ENCODE data around the gene SAMD4A. TPM values are rescaled to one million over a fixed set of nuclear protein-coding genes. Genes with fewer than 3 reads are reported as not detected.
A peak's percentile ranks its signal among the peaks of the same experiment; 100 is the strongest.

The SAMD4A gene
- total RNA-seq, 1 experiment from 2014 or later: 9.6 TPM

GRCh38 chr14:54803396-54803795, 236.5 kb downstream of the SAMD4A start:
- no peak overlapping the region for H3K4me3 Mint-ChIP-seq

More at GRCh38 chr14:54803396-54803795, 236.5 kb downstream of the SAMD4A start:
- Histone ChIP-seq H2BK15ac (ENCODE audit: low read depth, low read length) (no peak overlapping the region), H2BK120ac (ENCODE audit: low read depth, low read length, poor library complexity, severe bottlenecking) (no peak overlapping the region), H4K91ac (ENCODE audit: insufficient read length, low read depth, low read length) (no peak overlapping the region), H2BK20ac (ENCODE audit: low read depth, low read length, poor library complexity, severe bottlenecking) (no peak overlapping the region), H2BK12ac (ENCODE audit: insufficient read length, low read depth, low read length) (no peak overlapping the region), H3K4me1 (ENCODE audit: insufficient read depth, low read length) (peaks cover 2% of the 10 kb centered on the region; the same call in 1 of the 2 replicates), H2AK5ac (ENCODE audit: insufficient read length, low read length) (no peak overlapping the region), H4K5ac (ENCODE audit: insufficient read length, low read depth, low read length) (no peak overlapping the region), H3K79me1 (ENCODE audit: insufficient read depth, low read depth, low read length, poor library complexity, severe bottlenecking) (no peaks in the 10 kb centered on the region), H3K27ac (ENCODE audit: insufficient read length, low read depth, low read length) (no peak overlapping the region), H3K56ac (ENCODE audit: insufficient read length, low read depth, low read length) (no peak overlapping the region), H3K23ac (ENCODE audit: insufficient read length, low read depth, low read length) (no peak overlapping the region), H3K79me2 (ENCODE audit: insufficient read depth, low read length) (no peaks in the 10 kb centered on the region), H2AFZ (ENCODE audit: low read length) (no peak overlapping the region), H3K23me2 (ENCODE audit: insufficient read length, low read depth, low read length, poor library complexity, severe bottlenecking) (no peaks in the 10 kb centered on the region), H2BK5ac (ENCODE audit: insufficient read length, low read length) (no peak overlapping the region), H3T11ph (ENCODE audit: low read length) (no peak overlapping the region), H3K9ac (ENCODE audit: extremely low read depth, insufficient read length, low read length) (no peak overlapping the region), H3K4ac (ENCODE audit: low read depth, low read length) (no peak overlapping the region), H3K27me3 (ENCODE audit: insufficient read depth, low read length) (no peaks in the 10 kb centered on the region), H3K14ac (ENCODE audit: insufficient read depth, low read length) (no peak overlapping the region), H4K8ac (replicated peaks; ENCODE audit: insufficient read length, low read depth, low read length) (no peak overlapping the region), H3K4me2 (ENCODE audit: insufficient read depth, insufficient read length, low read length) (no peak overlapping the region), H3K18ac (ENCODE audit: insufficient read length, low read depth, low read length) (peak overlapping the region; percentile 38), H3K9me3 (ENCODE audit: control insufficient read depth, low read depth, low read length) (no peaks in the 10 kb centered on the region), H4K20me1 (ENCODE audit: control insufficient read depth, insufficient read depth, insufficient read length) (no peaks in the 10 kb centered on the region)
- peak; percentile 26 for DNase-seq
- Mint-ChIP-seq H3K27ac (no peak overlapping the region), H3K4me1 (peaks cover 22 to 23% of the 10 kb centered on the region in 2 experiments), H3K27me3 (ENCODE audit: low read depth) (peaks cover 36% of the 10 kb centered on the region), H3K36me3 (ENCODE audit: insufficient read depth in 1 of 3, low read depth in 3 of 3) (no peaks in the 10 kb centered on the region), H3K9me3 (peaks cover 0 to 4% of the 10 kb centered on the region in 2 experiments; a peak in 2 of 5 replicates)
- no CpG with 5 or more reads among the region's 7 CpGs for WGBS (ENCODE audit: extremely low coverage, insufficient read length, low lambda C conversion rate)
- TF ChIP-seq CTCF (conservative IDR thresholded peaks at IDR 0.05): no peak
